ENCODE data around the gene RIPOR2. TPM values are rescaled to one million over a fixed set of nuclear protein-coding genes. Genes with fewer than 3 reads are reported as not detected.
A peak's percentile ranks its signal among the peaks of the same experiment; 100 is the strongest.

RIPOR2 gene
- total RNA-seq, 1 donor: 5.2 TPM

GRCh38 chr6:24911796-24912382, 23.9 kb downstream of the RIPOR2 start:
- TF ChIP-seq, protein P1, sequence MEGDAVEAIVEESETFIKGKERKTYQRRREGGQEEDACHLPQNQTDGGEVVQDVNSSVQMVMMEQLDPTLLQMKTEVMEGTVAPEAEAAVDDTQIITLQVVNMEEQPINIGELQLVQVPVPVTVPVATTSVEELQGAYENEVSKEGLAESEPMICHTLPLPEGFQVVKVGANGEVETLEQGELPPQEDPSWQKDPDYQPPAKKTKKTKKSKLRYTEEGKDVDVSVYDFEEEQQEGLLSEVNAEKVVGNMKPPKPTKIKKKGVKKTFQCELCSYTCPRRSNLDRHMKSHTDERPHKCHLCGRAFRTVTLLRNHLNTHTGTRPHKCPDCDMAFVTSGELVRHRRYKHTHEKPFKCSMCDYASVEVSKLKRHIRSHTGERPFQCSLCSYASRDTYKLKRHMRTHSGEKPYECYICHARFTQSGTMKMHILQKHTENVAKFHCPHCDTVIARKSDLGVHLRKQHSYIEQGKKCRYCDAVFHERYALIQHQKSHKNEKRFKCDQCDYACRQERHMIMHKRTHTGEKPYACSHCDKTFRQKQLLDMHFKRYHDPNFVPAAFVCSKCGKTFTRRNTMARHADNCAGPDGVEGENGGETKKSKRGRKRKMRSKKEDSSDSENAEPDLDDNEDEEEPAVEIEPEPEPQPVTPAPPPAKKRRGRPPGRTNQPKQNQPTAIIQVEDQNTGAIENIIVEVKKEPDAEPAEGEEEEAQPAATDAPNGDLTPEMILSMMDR (IDR thresholded peaks at IDR 0.05; ENCODE audit: insufficient read depth, low read depth, low read length): no peak
- DNase-seq (ENCODE audit: low read depth): no peak
- peak overlapping the region; percentile 63 for H3K4me3 ChIP-seq (ENCODE audit: low read depth, low read length)

DNA sequence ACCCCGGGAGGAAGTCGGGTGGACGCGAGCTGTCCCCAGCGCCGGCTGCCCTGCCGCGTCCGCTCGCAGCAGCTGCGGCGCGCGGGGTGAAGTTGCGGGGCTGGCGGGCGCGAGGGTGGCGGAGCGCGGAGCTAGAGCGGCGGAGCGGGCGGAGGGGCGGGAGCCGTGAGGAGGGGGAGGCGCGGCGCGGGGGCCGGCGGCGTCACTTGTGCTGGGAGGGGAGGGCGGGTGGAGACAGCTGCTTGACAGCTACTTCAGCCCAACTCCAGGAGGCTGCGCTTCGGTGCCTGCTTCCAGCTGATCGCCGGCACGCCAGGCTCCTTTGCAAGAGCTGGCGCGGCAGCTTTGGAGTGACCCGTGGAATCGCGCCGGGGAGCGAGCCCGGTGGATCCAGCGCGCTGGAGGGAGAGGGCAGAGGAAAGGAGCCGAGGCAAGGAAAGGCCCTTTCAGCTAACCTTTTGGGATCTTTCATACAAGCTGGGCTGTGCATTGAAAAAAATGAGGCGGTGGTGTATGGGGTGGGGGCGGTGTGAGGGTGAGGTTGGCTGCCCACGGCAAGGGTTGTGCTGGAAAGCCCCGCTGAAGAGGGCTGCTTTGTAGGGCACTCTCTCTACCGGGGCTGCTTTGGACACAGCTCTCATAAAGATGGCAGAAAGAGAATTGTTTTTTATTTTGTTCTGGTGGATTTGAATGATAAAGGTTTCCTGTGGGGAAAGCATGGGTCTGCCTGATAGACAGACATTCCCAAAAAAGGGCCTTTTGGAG, 24.6 kb downstream of the RIPOR2 start:
- TF ChIP-seq, protein P1 (IDR thresholded peaks at IDR 0.05; ENCODE audit: insufficient read depth, low read depth, low read length): no peak
- H3K4me3 ChIP-seq (ENCODE audit: low read depth, low read length): peak overlapping the region; percentile 63
- peak; percentile 40 for DNase-seq (ENCODE audit: low read depth)

DNA sequence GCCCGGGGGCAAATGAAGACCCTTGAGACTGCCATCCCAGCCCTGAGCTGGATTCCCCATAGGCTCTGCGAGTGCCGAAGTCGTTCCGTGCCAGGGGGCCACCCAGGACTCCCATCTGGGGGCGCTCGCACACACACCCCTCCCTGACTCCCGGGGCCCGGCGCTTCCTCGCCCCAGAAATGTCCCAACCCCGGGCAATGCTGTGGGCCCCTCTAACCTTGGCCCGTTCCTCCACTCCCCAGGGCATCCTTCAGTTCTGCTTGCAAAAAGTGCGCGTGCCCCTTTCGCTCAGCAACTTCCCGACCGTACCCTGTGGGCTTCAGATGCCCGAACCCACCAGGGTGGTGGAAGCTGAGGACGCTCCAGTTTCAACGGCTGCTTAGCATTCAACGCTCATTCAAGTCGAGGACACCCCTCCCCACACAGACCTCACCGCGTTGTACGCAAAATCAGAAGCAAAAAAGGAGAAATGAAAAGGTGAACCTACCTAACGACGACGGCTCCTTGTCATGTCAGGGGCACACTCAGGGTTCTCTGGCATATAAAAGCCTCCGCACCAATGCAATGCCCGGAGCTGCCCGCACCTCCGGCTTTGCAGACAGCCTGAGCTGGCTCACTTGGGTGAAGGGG, 25.3 kb downstream of the RIPOR2 start:
- TF ChIP-seq, protein P1 (IDR thresholded peaks at IDR 0.05; ENCODE audit: insufficient read depth, low read depth, low read length): no peak
- DNase-seq (ENCODE audit: low read depth): no peak
- H3K4me3 ChIP-seq (ENCODE audit: low read depth, low read length): peak overlapping the region; percentile 63

GRCh38 chr6:24909241-24910216, 26.2 kb downstream of the RIPOR2 start:
- H3K4me3 ChIP-seq (ENCODE audit: low read depth, low read length): peak overlapping the region; percentile 63
- TF ChIP-seq, protein P1 (IDR thresholded peaks at IDR 0.05; ENCODE audit: insufficient read depth, low read depth, low read length): no peak
- no peak for DNase-seq (ENCODE audit: low read depth)

DNA sequence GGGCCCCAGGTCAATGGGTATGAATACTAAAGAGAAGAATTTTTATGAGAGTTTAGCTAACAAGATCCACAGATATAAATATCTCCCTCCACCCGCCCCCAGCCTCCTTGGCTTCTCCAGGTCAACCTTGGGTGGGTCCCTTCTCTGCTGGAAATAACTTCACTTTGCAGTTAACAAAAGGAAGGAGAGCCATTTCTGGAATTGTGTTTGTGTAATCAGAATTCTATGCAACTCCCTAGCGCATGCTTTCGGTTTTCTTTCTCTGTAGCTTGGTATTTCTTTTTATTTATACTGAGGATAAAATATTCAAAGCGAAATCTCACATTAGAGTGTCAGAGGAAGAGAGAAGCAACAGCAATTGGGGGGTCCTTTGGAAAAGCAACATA, 27.1 kb downstream of the RIPOR2 start:
- H3K4me3 ChIP-seq (ENCODE audit: low read depth, low read length): peak overlapping the region; percentile 15
- DNase-seq (ENCODE audit: low read depth): peak; percentile 36
- TF ChIP-seq, protein P1 (IDR thresholded peaks at IDR 0.05; ENCODE audit: insufficient read depth, low read depth, low read length): no peak

DNA sequence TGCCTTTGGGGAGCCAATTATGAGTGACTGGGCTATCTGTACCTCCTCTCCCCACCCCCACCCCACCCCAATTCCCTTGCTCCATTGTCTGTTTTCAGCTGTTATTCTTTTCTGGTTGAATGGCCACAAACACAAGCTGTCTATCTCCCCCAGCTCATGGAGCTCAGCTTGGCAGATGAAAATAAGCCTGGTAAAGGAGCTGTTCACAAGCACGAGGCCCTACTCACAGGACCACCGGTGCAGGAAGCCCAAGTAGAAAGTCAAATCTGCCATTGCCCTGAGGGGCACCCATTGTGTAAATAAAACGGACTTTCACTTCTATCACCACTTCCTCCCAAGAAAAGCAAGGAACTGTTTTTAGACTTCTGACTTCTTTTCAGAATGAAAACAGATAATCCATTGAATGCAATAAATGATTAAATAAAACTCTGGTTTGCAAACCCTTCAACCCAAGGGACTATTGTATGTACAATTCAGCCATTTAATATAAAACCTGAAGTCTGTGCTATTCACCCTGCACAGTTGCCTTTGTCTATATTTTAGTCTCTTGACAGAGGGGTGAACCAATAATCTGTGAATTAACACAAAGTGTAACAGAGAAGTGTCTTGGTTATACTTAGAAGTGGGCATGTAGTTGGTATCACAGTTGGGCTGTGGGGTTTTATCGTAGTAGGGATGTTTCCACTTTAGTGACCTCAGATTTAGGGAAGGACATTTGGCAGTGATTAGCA, 27.7 kb downstream of the RIPOR2 start:
- TF ChIP-seq, protein P1 (IDR thresholded peaks at IDR 0.05; ENCODE audit: insufficient read depth, low read depth, low read length): no peak
- no peak overlapping the region for H3K4me3 ChIP-seq (ENCODE audit: low read depth, low read length)
- DNase-seq (ENCODE audit: low read depth): no peak
